ENCODE data around the gene CP. TPM values are rescaled to one million over a fixed set of nuclear protein-coding genes. Genes with fewer than 3 reads are reported as not detected.
A peak's percentile ranks its signal among the peaks of the same experiment; 100 is the strongest.

The CP gene
- total RNA-seq, 2 experiments from 2014 or later, result not detected

DNA sequence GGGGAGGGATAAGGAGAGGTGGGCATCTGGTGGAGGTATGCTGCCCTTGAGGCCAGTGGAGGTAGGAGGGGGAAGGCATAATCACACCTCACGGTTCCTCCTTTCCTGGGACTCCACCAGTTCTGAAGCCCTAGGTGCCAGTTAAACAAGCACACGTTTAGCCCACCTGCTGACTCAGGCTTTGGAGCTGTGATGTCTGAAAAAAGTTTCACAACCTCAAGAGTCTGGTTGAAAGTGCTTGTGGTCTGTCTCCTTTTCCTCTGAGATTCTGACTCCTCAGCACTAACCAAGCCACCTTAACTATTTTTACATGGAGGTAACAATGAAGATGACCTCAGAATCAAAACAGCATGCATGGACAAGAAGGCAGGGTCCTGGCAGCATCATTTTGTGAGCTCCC, 69.2 kb downstream of the CP start:
- ATAC-seq (peak; percentile 94), DNase-seq (peak; percentile 59)
- H3K36me3 Mint-ChIP-seq (ENCODE audit: low read depth), result peaks cover 22% of the 10 kb centered on the region
- H3K4me3 Mint-ChIP-seq, result no peak overlapping the region
- CTCF ChIA-PET, result interaction anchor here (0.7 kb wide), 1 partner anchor 33 kb away, joined by 3 read pairs; no protein-coding TSS in a partner anchor
- TF ChIP-seq CTCF (IDR thresholded peaks at IDR 0.05), result no peak
- H3K9me3 Mint-ChIP-seq, result no peaks in the 10 kb centered on the region
- no peaks in the 10 kb centered on the region for H3K27me3 Mint-ChIP-seq
- H3K4me1 Mint-ChIP-seq (ENCODE audit: low read depth), result peaks cover 19% of the 10 kb centered on the region
- intact Hi-C loops (cut with micrococcal nuclease), result no loop called here
- H3K27ac Mint-ChIP-seq, result no peak overlapping the region
- POLR2A ChIA-PET, result interaction anchor here (1.2 kb wide), 1 partner anchor 10 kb away, joined by 3 read pairs; no protein-coding TSS in a partner anchor

DNA sequence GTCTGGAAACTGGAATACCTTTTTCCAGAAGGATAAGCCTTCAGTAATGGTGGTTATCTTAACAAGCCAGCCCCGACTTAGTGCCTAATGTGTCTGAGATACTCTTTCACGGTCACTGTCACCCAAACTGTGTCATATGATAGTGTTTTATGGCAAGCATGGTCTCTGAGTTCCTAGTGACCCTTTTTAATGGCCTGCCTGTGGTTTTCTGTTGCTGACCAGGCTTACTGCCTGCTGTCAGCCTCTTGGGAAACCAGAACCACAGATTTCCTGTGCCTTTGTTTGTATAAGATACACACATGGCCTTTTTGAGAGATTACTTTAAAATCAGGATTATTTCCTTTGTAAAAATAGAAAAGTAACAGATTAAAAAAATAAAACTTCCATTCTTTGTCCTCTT, 69.8 kb downstream of the CP start:
- Mint-ChIP-seq H3K27me3 (no peaks in the 10 kb centered on the region), H3K36me3 (ENCODE audit: low read depth) (peaks cover 22% of the 10 kb centered on the region), H3K4me3 (no peak overlapping the region), H3K9me3 (no peaks in the 10 kb centered on the region), H3K27ac (no peak overlapping the region), H3K4me1 (ENCODE audit: low read depth) (peaks cover 19% of the 10 kb centered on the region)
- no peak for DNase-seq
- no peak for ATAC-seq
- no peak for TF ChIP-seq CTCF (IDR thresholded peaks at IDR 0.05)
- intact Hi-C loops (cut with micrococcal nuclease), result no loop called here
- POLR2A ChIA-PET, result no interaction called here
- CTCF ChIA-PET, result no interaction called here

DNA sequence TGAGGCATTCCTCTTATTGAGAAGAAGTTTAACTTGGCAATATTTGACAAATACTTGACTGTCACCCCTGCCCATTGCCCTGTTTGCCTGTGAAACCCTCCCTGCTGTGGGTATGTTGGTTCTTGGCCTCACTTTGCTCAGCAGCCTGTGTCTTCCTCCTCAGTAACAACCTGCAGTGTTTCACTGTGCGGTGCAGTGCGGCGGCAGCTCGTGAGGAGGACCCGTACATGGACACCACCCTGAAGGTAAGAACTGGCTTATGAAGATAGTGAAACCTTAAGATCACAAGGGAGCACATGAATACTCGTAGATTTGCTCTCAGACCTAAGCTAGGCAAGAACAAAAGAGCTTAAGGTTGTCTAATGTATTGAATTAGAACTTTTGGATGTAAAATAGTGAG, 71.2 kb downstream of the CP start:
- H3K9me3 Mint-ChIP-seq, result no peaks in the 10 kb centered on the region
- TF ChIP-seq CTCF (IDR thresholded peaks at IDR 0.05), result no peak
- peaks cover 24% of the 10 kb centered on the region for H3K36me3 Mint-ChIP-seq (ENCODE audit: low read depth)
- H3K4me1 Mint-ChIP-seq (ENCODE audit: low read depth), result peaks cover 19% of the 10 kb centered on the region
- no peak overlapping the region for H3K27ac Mint-ChIP-seq
- DNase-seq (no peak), ATAC-seq (no peak)
- CTCF ChIA-PET, result no interaction called here
- no peaks in the 10 kb centered on the region for H3K27me3 Mint-ChIP-seq
- POLR2A ChIA-PET, result no interaction called here
- intact Hi-C loops (cut with micrococcal nuclease), result no loop called here
- no peak overlapping the region for H3K4me3 Mint-ChIP-seq

DNA sequence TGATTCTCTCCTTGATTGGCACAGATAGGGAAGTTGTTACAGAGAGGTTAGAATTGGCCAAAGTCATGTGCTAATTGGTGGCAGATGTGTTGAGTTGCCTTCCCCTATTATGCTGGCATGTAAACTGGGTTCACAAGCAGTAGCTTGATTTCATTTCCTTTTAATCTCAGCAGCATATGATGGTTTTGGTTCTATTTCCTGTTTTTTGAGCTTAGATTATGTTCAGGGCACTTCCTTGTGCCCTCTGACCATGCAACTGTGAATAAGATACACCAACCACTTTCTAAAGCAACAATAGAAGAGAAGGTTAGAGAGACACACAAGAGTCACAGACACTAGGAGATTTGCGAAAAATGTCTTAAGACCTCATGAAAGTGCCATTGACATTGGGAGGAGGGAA, 75.7 kb downstream of the CP start:
- no peak for TF ChIP-seq CTCF (IDR thresholded peaks at IDR 0.05)
- ATAC-seq (peak; percentile 49), DNase-seq (no peak)
- Mint-ChIP-seq H3K4me3 (no peak overlapping the region), H3K27ac (no peak overlapping the region), H3K36me3 (ENCODE audit: low read depth) (peaks cover 32% of the 10 kb centered on the region), H3K4me1 (ENCODE audit: low read depth) (peaks cover 5% of the 10 kb centered on the region), H3K27me3 (no peaks in the 10 kb centered on the region), H3K9me3 (no peaks in the 10 kb centered on the region)
- ChIA-PET POLR2A (no interaction called here), CTCF (interaction anchor here (0.8 to 2.3 kb wide), 4 partner anchors 25 to 180 kb away, joined by 3 to 7 read pairs (median 4); no protein-coding TSS in a partner anchor)
- intact Hi-C loops (cut with micrococcal nuclease), result no loop called here

- ChIA-PET POLR2A (no interaction called here), CTCF (no interaction called here)
- H3K9me3 Mint-ChIP-seq, result no peaks in the 10 kb centered on the region
- TF ChIP-seq CTCF (IDR thresholded peaks at IDR 0.05), result no peak
- H3K4me3 Mint-ChIP-seq, result no peak overlapping the region
- intact Hi-C loops (cut with micrococcal nuclease), result no loop called here
- ATAC-seq (no peak), DNase-seq (no peak)
- H3K27ac Mint-ChIP-seq, result peak overlapping the region; percentile 26
- H3K4me1 Mint-ChIP-seq (ENCODE audit: low read depth), result peaks cover 2% of the 10 kb centered on the region
- H3K36me3 Mint-ChIP-seq (ENCODE audit: low read depth), result peaks cover 32% of the 10 kb centered on the region
- H3K27me3 Mint-ChIP-seq, result no peaks in the 10 kb centered on the region
These were observed 76.3 kb downstream of the CP start for GRCh38 chr3:149145356-149145755.
